Nucleus accumbens (tissue), 56 donors: Measurements from ENCODE around the gene TRMU.

Source experiments
- DNase-seq, 56 donors: peaks; one replicate each; lab custom pipeline; 2025; lab: John Stamatoyannopoulos, UW

TRMU gene

DNA sequence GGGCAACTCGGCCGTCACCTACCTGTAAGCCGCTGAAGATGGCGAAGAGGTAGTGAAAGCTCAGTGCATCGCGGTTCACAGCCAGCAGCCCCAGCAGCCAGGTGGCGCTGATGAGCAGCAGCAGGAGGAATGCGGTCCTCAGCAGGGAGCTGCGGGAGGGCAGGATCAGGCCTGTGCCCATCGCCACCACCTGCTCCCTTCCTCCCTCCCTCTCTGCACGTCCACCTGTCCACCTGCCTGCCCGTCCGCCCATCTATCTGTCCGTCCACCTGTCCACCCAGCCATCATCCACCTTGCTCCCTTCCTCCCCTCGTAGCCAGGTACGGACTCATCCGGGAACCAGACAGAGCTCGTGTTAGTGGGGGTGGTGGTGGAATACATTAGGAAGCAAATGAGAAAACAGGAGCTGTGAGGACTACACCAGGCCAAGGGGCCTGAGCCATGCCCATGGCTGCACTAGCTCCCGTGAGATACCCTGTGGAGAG, 32.2 kb downstream of the TRMU start:
- DNase-seq, result peak in 12 of 56 donors; percentile 5 to 54 (median 19)

DNA sequence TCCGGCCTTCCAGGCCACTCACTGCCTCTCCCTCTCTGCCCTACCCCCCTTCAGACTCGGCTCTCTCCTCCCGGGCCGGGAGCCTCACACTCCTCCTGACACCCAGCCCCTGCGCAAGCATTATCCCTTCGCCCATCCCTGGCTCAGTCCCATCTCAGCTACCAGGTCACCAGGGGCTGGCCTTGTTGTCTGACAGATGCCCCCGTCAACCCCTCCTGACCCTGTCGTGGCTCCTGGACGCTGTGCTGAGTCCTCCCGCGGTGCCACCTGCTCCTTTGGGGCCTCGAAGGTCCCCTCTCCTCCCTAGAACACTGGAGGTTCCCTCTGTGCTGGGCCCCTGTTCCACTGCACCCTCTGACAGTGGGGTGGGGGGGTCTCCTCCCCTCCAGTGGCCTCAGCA, 32.9 kb downstream of the TRMU start:
- DNase-seq, result no peak

DNA sequence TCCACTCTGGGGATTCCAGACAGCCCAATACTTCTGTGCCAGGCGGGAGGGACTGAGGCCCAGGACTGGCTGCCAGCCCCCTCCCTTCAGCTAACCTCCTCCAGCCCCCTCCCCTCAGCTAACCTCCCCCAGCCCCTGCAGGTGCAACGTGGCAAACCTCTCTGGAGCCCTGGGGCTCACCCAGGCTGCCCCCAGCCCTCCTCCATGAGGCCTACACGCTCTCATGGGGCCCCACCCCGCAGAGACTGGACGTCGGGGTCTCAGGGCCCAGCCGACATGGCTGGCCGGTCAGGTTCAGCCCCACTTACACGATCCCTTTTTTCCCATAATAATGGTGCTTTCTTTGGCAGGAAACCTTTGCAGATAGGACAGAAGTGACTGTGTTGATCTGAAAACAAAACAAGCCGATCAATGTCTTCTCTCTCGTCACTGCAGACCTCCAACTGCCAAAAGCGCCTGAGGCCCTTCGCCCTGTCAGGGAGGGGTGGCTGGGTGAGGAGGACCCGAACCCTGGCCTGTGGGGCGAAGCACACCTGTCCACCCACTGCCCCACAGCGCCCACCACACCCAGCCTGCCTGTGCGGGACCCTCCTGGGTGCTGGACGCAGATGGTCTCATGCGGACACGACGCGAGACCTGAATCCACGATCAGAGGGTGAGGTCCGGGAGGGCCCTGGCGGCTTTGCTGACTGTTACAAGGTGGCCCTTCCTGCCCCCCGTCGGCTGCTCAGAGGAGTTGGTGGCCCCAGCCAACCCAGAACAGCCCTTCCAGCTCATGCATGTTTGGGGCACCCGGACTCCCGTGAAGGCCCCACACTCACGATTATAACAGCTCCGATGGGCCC, 33.6 kb downstream of the TRMU start:
- no peak for DNase-seq

- no peak for DNase-seq
Observed at GRCh38 chr22:46369716-46370583, 34.4 kb downstream of the TRMU start.

DNA sequence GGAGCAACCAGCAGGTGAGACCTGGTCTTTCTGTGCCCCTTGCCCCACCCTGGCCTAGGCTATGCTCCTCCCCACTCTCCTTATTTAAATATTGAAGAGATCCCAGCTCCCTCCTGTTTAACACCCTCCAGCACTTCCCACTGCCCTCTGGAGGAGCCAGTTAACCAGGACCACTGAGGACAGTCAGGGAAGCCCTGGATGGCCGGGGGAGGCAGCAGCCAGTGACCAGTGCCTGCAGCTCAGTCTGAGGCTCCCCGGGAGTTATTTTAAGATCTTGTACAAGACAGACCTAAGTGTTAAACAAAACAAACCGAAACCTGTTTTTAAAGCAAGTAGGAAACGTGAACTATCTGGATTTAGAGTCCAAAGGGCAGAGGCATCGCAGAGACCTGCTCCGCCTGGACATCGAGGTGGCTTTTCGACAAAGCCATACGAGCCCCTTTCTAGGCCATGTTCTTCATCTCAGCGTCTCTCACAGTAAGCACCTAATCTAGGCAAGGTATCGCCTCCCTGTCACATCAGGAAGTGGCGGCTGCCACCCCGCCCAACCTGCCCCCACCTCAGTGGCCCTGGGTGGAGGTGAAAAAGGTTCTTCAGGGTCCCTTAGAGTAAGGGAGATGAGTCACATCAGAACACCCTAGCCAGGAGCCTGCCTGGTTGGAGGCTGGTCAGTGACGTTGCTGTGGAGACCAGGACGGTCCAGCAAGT, 35.2 kb downstream of the TRMU start:
- DNase-seq, result no peak

GRCh38 chr22:46371623-46372226, 36.2 kb downstream of the TRMU start:
- no peak for DNase-seq

DNA sequence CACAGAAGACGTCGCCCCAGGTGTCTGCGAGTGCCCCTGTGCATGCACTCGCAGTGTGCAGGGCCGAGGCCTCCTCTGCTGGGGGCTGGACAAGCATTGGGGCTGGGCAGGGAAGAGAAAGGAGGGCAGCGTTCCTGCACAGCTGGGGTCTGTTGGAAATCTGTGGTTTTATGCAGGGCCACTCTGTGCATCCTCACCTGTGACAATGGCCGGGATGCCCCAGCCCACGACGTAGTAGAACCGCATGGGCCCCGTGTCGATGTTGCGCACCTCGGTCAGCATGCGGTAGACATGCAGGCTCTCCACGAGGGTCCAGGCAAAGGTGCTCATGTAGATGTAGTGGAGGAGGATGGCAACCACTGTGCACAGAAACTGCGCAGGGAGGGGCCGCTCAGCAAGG, 37.2 kb downstream of the TRMU start:
- DNase-seq, result no peak

GRCh38 chr22:46373159-46373558, 37.6 kb downstream of the TRMU start:
- no peak for DNase-seq

DNA sequence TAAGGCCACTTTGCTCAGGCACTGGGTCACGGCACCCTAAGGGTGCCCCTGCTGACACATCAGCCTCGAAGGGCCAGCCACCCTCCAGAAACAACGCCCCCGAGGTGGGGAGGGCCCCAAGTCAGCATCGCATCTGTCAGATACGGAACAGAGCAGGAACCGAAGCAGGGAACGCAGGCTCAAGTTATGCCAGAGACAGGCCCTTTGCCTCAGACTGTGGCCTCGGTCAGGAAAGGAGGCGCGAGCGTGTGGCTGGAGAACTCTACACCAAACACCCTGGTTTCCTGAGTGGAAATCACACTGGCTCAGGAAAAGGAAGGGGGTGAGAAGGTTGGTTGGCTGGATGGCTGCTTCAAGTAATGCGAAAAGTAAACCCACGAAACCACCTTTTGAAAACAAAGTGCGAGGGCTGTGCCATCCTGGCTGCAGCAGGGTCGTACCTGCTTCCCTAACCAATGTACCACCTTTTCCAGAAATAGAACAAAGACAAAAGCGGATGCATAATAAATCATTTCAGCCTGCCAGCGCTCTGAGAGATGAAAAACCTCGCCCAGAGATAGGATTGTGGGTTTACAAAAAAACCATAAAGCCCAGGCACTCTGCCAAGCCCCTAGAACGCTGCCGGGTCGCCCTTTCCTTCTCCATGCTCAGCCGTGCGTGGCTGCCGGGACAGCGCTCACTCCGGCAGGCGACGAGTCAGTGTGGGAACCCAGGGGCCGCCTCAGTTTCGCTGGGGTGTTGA, 38.6 kb downstream of the TRMU start:
- no peak for DNase-seq

GRCh38 chr22:46374663-46375474, 39.4 kb downstream of the TRMU start:
- no peak for DNase-seq

DNA sequence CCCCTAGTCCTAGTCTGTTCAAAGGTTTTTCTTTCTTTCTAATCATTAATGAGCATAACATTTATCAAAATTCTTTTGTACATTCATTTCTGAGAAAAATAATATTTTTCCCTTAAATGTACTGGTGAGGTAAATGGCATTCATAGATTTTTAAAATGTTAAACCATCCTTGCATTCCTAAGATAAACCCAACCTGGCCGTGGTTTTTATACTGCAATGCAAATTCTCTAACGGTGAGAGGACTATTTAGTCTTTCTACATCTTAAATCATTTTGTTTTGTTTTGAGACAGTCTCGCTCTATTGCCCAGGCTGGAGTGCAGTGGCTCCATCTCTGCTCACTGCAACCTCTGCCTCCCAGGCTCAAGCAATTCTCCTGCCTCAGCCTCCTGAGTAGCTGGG, 40.6 kb downstream of the TRMU start:
- DNase-seq, result no peak

- no peak for DNase-seq
Observed at GRCh38 chr22:46376908-46377524, 41.5 kb downstream of the TRMU start.

DNA sequence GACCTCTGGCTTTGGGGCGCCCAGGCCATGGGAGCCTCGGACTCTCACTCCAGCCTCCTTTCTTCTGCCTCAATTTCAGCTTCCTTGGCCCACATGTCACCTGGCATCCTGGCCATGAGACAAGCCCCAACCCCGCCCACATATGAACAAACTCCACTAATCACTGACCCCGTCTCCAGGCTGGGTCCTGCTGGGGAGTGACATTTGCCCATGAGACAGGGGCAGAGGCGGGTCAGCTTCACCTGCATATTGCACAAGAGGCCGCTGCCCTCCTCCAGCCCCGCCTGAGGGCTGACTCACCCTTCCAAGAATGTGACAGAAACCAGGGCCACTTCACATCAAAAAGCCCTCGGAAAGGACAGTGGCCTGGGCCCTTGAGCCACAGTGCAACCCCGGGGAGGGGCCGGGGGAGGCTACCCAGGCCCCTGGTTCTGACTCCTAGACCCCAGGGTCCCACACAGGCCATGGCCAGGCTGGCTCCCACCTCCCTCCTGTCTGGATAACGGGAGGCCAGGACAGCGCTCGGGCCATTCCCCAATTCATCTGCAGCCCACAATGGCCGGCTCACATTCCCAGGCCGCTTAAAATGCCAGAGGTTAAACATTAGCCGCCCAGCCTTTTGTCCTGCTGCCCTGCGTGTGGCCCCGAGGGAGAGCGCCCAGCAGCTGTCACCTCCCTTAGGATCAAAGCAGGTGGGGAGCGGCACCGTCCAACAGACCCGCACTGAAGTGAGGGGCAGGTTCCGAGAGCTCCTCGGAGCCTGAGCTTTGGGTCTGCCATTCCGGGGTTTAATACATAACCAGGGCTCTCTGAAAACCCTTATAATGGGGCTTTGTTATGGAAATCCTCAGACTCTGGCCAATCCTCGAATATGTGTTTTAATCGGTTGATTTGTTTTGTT, 42.3 kb downstream of the TRMU start:
- DNase-seq, result no peak

- no peak for DNase-seq
Observed at GRCh38 chr22:46378426-46379065, 43.0 kb downstream of the TRMU start.

- DNase-seq, result no peak
Observed at GRCh38 chr22:46379066-46379930, 43.8 kb downstream of the TRMU start.

GRCh38 chr22:46380069-46380468, 44.6 kb downstream of the TRMU start:
- no peak for DNase-seq
